Right lobe of liver (tissue), 4 donors: ENCODE data around the gene KCMF1.

Experiments
- POLR2A ChIP-seq: fragments of 450-650 bp; IDR thresholded peaks from one replicate; pipeline ENCODE4 v1.6.1; 2017; ENCODE audit warnings: antibody characterized with exemption, mild to moderate bottlenecking
- TF ChIP-seq, protein P1 (sequence below), 4 donors: fragments of 200-600 bp in 3 of 4; fragments of 450-650 bp in 1 of 4; IDR thresholded peaks; one replicate each; pipeline versions ENCODE4 v1.5.1 to v1.8.0; 2016 to 2022; ENCODE audit warnings: antibody characterized with exemption in 4 of 4, mild to moderate bottlenecking in 2 of 4
- donor health status: DM: no; HTN: no; CAD: no.
- donor health status: DM: no; HTN: no; CAD: no.
- donor health status: DM: no; HTN: yes; CAD: no.

DNA sequence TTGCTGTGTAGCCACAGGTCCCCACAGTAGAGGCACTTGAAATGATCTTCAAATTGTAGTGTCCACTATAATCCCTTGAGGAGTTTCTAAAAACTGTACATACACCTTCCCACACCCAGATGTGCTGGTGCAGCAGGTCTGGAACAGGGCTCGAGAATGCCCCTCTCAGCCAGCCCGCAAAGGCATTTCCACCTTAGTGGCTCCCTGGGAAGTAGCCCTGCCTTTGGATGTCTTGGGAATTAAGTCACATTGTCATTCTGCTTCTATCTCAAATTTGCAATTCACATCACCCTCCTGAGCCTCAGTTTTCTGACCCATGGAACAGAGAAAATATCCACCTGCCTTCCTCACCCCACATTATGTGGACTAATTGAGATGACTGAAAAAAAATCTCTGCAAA is 118.0 kb downstream of the KCMF1 start:
- TF ChIP-seq, protein P1, sequence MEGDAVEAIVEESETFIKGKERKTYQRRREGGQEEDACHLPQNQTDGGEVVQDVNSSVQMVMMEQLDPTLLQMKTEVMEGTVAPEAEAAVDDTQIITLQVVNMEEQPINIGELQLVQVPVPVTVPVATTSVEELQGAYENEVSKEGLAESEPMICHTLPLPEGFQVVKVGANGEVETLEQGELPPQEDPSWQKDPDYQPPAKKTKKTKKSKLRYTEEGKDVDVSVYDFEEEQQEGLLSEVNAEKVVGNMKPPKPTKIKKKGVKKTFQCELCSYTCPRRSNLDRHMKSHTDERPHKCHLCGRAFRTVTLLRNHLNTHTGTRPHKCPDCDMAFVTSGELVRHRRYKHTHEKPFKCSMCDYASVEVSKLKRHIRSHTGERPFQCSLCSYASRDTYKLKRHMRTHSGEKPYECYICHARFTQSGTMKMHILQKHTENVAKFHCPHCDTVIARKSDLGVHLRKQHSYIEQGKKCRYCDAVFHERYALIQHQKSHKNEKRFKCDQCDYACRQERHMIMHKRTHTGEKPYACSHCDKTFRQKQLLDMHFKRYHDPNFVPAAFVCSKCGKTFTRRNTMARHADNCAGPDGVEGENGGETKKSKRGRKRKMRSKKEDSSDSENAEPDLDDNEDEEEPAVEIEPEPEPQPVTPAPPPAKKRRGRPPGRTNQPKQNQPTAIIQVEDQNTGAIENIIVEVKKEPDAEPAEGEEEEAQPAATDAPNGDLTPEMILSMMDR (IDR thresholded peaks at IDR 0.05): no peak
- no peak for TF ChIP-seq POLR2A
